Measurements from ENCODE around the gene LPP. TPM values are rescaled to one million over a fixed set of nuclear protein-coding genes. Genes with fewer than 3 reads are reported as not detected.

LPP gene
- polyA plus RNA-seq, 1 donor (not counting 4 experiments of a cell fraction or from before 2014, with no cell fraction given), result 16.0 TPM

GRCh38 chr3:188448813-188449212, 294.9 kb downstream of the LPP start:
- H3K36me3 ChIP-seq (ENCODE audit: control insufficient read depth in 2 of 2, extremely low read depth in 1 of 2, insufficient read depth in 2 of 2, low read length in 2 of 2), result no peaks in the 10 kb centered on the region
- no peaks in the 10 kb centered on the region for H3K27me3 ChIP-seq (ENCODE audit: control insufficient read depth, extremely low read depth, insufficient read depth, low read length)
- H3K27ac ChIP-seq (ENCODE audit: control insufficient read depth, insufficient read depth, low read length), result no peak overlapping the region
- no peaks in the 10 kb centered on the region for H3K9me3 ChIP-seq (ENCODE audit: control insufficient read depth, low read depth, low read length)
- no peak overlapping the region for H3K9ac ChIP-seq (ENCODE audit: control insufficient read depth, extremely low read depth, insufficient read depth, low read length)
- H3K4me2 ChIP-seq (ENCODE audit: control insufficient read depth, extremely low read depth, insufficient read depth, low read depth, low read length), result no peak overlapping the region
- no peak for TF ChIP-seq CTCF (optimal IDR thresholded peaks at IDR 0.05 in 1 of 3, IDR thresholded peaks at IDR 0.05 in 1 of 3, conservative IDR thresholded peaks at IDR 0.05 in 1 of 3; ENCODE audit: extremely low read depth in 1 of 3, insufficient read depth in 2 of 3, low read length in 3 of 3)
- no peak for TF ChIP-seq EZH2 (IDR thresholded peaks at IDR 0.05; ENCODE audit: low read length)
- H3K79me2 ChIP-seq (ENCODE audit: control insufficient read depth, insufficient read depth, low read length), result no peaks in the 10 kb centered on the region
- H3K4me3 ChIP-seq (ENCODE audit: control insufficient read depth in 2 of 3, extremely low read depth in 1 of 3, insufficient read depth in 2 of 3, low read depth in 1 of 3, low read length in 3 of 3), result no peak overlapping the region
- no peaks in the 10 kb centered on the region for H3K4me1 ChIP-seq (ENCODE audit: control insufficient read depth, extremely low read depth, insufficient read depth, low read length)
- dilution Hi-C loops (cut with MboI; ENCODE audit: extremely low pct_ligation_motif_present, low sequenced_read_pairs), result no loop called here
- no peak for DNase-seq (ENCODE audit: low read depth, low spot score)
- H4K20me1 ChIP-seq (ENCODE audit: control insufficient read depth, extremely low read depth, insufficient read depth, low read length), result peaks cover 2% of the 10 kb centered on the region
- no peak for FAIRE-seq
- H3K9me1 ChIP-seq (ENCODE audit: control insufficient read depth, extremely low read depth, insufficient read depth, low read length), result no peaks in the 10 kb centered on the region
- no peak overlapping the region for H2AFZ ChIP-seq (ENCODE audit: control insufficient read depth, low read length)

GRCh38 chr3:188449421-188449820, 295.5 kb downstream of the LPP start:
- Histone ChIP-seq H3K9ac (ENCODE audit: control insufficient read depth, extremely low read depth, insufficient read depth, low read length) (no peak overlapping the region), H4K20me1 (ENCODE audit: control insufficient read depth, extremely low read depth, insufficient read depth, low read length) (peaks cover 2% of the 10 kb centered on the region), H3K9me3 (ENCODE audit: control insufficient read depth, low read depth, low read length) (no peaks in the 10 kb centered on the region), H3K4me3 (ENCODE audit: control insufficient read depth in 2 of 3, extremely low read depth in 1 of 3, insufficient read depth in 2 of 3, low read depth in 1 of 3, low read length in 3 of 3) (no peak overlapping the region), H3K79me2 (ENCODE audit: control insufficient read depth, insufficient read depth, low read length) (no peaks in the 10 kb centered on the region), H3K4me1 (ENCODE audit: control insufficient read depth, extremely low read depth, insufficient read depth, low read length) (no peaks in the 10 kb centered on the region), H3K9me1 (ENCODE audit: control insufficient read depth, extremely low read depth, insufficient read depth, low read length) (no peaks in the 10 kb centered on the region), H2AFZ (ENCODE audit: control insufficient read depth, low read length) (no peak overlapping the region), H3K27ac (ENCODE audit: control insufficient read depth, insufficient read depth, low read length) (no peak overlapping the region), H3K27me3 (ENCODE audit: control insufficient read depth, extremely low read depth, insufficient read depth, low read length) (no peaks in the 10 kb centered on the region), H3K4me2 (ENCODE audit: control insufficient read depth, extremely low read depth, insufficient read depth, low read depth, low read length) (no peak overlapping the region), H3K36me3 (ENCODE audit: control insufficient read depth in 2 of 2, extremely low read depth in 1 of 2, insufficient read depth in 2 of 2, low read length in 2 of 2) (no peaks in the 10 kb centered on the region)
- TF ChIP-seq CTCF (optimal IDR thresholded peaks at IDR 0.05 in 1 of 3, IDR thresholded peaks at IDR 0.05 in 1 of 3, conservative IDR thresholded peaks at IDR 0.05 in 1 of 3; ENCODE audit: extremely low read depth in 1 of 3, insufficient read depth in 2 of 3, low read length in 3 of 3) (no peak), EZH2 (IDR thresholded peaks at IDR 0.05; ENCODE audit: low read length) (no peak)
- DNase-seq (ENCODE audit: low read depth, low spot score), result no peak
- FAIRE-seq, result no peak
- dilution Hi-C loops (cut with MboI; ENCODE audit: extremely low pct_ligation_motif_present, low sequenced_read_pairs), result no loop called here

All from keratinocyte (primary cell).